Keratinocyte (primary cell): ENCODE measurements around the gene TENT4A. TPM values are rescaled to one million over a fixed set of nuclear protein-coding genes. Genes with fewer than 3 reads are reported as not detected.

Experiments
- DNase-seq: peaks from one replicate; pipeline ENCODE4 v3.0.0-alpha.2; 2011; ENCODE audit warnings: low read depth, missing footprints, low spot score
- FAIRE-seq: peaks from 2 replicates; lab custom pipeline; 2011; peaks lifted over from hg19 to GRCh38; lab: Jason Lieb, UNC
- H2AFZ ChIP-seq: 2 replicates; pipeline ENCODE4 v1.6.0; 2012; ENCODE audit warnings: low read length, control low read depth, inconsistent platforms; ENCODE audit not compliant: control insufficient read depth
- H3K27ac ChIP-seq: 2 replicates; pipeline ENCODE4 v1.5.1; 2011; ENCODE audit warnings: low read length; ENCODE audit not compliant: control insufficient read depth, insufficient read depth
- H3K27me3 ChIP-seq: 3 replicates; pipeline ENCODE4 v1.6.0; 2011; ENCODE audit warnings: low read length; ENCODE audit not compliant: control insufficient read depth, insufficient read depth; ENCODE audit errors: extremely low read depth
- H3K36me3 ChIP-seq, 2 experiments: 2 replicates in 1 of 2; 3 replicates in 1 of 2; pipeline ENCODE4 v1.5.1; 2011; ENCODE audit warnings: low read length in 2 of 2, mild to moderate bottlenecking in 1 of 2; ENCODE audit not compliant: control insufficient read depth in 2 of 2, insufficient read depth in 2 of 2; ENCODE audit errors: extremely low read depth in 1 of 2
- H3K4me1 ChIP-seq: 3 replicates; pipeline ENCODE4 v1.5.1; 2011; ENCODE audit warnings: low read length; ENCODE audit not compliant: control insufficient read depth, insufficient read depth; ENCODE audit errors: extremely low read depth
- H3K4me2 ChIP-seq: 3 replicates; pipeline ENCODE4 v1.6.0; 2011; ENCODE audit warnings: low read depth, low read length; ENCODE audit not compliant: control insufficient read depth, insufficient read depth; ENCODE audit errors: extremely low read depth
- H3K4me3 ChIP-seq, 3 experiments: fragments of 200-600 bp in 1 of 3; sonication (generic) in 1 of 3; 2 replicates in 2 of 3; 3 replicates in 1 of 3; pipeline ENCODE4 v1.5.1; 2011 to 2016; ENCODE audit warnings: low read length in 3 of 3, mild to moderate bottlenecking in 3 of 3, control low read depth in 2 of 3, inconsistent platforms in 1 of 3, low read depth in 1 of 3, mixed read lengths in 1 of 3, mixed run types in 1 of 3, moderate library complexity in 1 of 3; ENCODE audit not compliant: control insufficient read depth in 2 of 3, insufficient read depth in 2 of 3; ENCODE audit errors: extremely low read depth in 1 of 3
- H3K79me2 ChIP-seq: 2 replicates; pipeline ENCODE4 v1.6.0; 2012; ENCODE audit warnings: low read length; ENCODE audit not compliant: control insufficient read depth, insufficient read depth
- H3K9ac ChIP-seq: 3 replicates; pipeline ENCODE4 v1.6.0; 2011; ENCODE audit warnings: low read length; ENCODE audit not compliant: control insufficient read depth, insufficient read depth; ENCODE audit errors: extremely low read depth
- H3K9me1 ChIP-seq: 3 replicates; pipeline ENCODE4 v1.6.0; 2011; ENCODE audit warnings: low read length; ENCODE audit not compliant: control insufficient read depth, insufficient read depth; ENCODE audit errors: extremely low read depth
- H3K9me3 ChIP-seq: 2 replicates; pipeline ENCODE4 v1.5.1; 2012; ENCODE audit warnings: low read depth, low read length; ENCODE audit not compliant: control insufficient read depth
- H4K20me1 ChIP-seq: 3 replicates; pipeline ENCODE4 v1.6.0; 2011; ENCODE audit warnings: low read length; ENCODE audit not compliant: control insufficient read depth, insufficient read depth; ENCODE audit errors: extremely low read depth
- CTCF ChIP-seq, 3 experiments: IDR thresholded peaks in 1 of 3; conservative IDR thresholded peaks in 1 of 3; optimal IDR thresholded peaks in 1 of 3; 2 replicates in 2 of 3; 3 replicates in 1 of 3; pipeline versions ENCODE3 to v1.5.1; 2011; ENCODE audit warnings: low read length in 3 of 3, mild to moderate bottlenecking in 3 of 3, moderate library complexity in 2 of 3, control low read depth in 1 of 3, inconsistent platforms in 1 of 3; ENCODE audit not compliant: insufficient read depth in 2 of 3; ENCODE audit errors: extremely low read depth in 1 of 3
- EZH2 ChIP-seq: IDR thresholded peaks from one replicate; pipeline ENCODE4 v1.6.1; 2012; ENCODE audit warnings: inconsistent platforms, mild to moderate bottlenecking, low read length, moderate library complexity
- dilution Hi-C: fragments of 300-500 bp; cut with MboI; formaldehyde crosslinking; loops from one replicate; pipeline ENCODE4 v1.7.0; 2020; ENCODE audit warnings: low sequenced_read_pairs; ENCODE audit not compliant: extremely low pct_ligation_motif_present
- polyA plus RNA-seq, 5 experiments: library from polyadenylated mRNA; depleted of rRNA in 3 of 5; stranded (reverse) in 3 of 5; stranded (forward) in 1 of 5; unstranded in 1 of 5; fragments of >200 nt; gene quantifications; 1 replicate in 1 of 5; 2 replicates in 3 of 5; 3 replicates in 1 of 5; pipeline versions ENCODE4 v1.2.1 to v1.2.3, GENCODE V29; 2011 to 2012; ENCODE audit warnings: missing spikeins in 2 of 5, low read depth in 1 of 5, low replicate concordance in 1 of 5

TENT4A gene
- polyA plus RNA-seq, 1 donor (not counting 4 experiments of a cell fraction or from before 2014, with no cell fraction given): 5.9 TPM

GRCh38 chr5:6708814-6709213 lies 4.4 kb upstream of the TENT4A start:
- H3K9me3 ChIP-seq: no peaks in the 10 kb centered on the region
- H3K27ac ChIP-seq: no peak overlapping the region
- H3K36me3 ChIP-seq: no peaks in the 10 kb centered on the region
- H3K4me2 ChIP-seq: no peak overlapping the region
- no peaks in the 10 kb centered on the region for H4K20me1 ChIP-seq
- H3K4me1 ChIP-seq: peaks cover 33% of the 10 kb centered on the region
- H3K79me2 ChIP-seq: no peaks in the 10 kb centered on the region
- H3K9ac ChIP-seq: no peak overlapping the region
- no peak for FAIRE-seq
- H3K9me1 ChIP-seq: no peaks in the 10 kb centered on the region
- no peak for DNase-seq
- H3K4me3 ChIP-seq: no peak overlapping the region
- no peak overlapping the region for H2AFZ ChIP-seq
- TF ChIP-seq CTCF (optimal IDR thresholded peaks at IDR 0.05 in 1 of 3, IDR thresholded peaks at IDR 0.05 in 1 of 3, conservative IDR thresholded peaks at IDR 0.05 in 1 of 3; ENCODE audit: extremely low read depth in 1 of 3, insufficient read depth in 2 of 3, low read length in 3 of 3) (no peak), EZH2 (no peak)
- no peaks in the 10 kb centered on the region for H3K27me3 ChIP-seq
- dilution Hi-C loops: no loop called here

- no peaks in the 10 kb centered on the region for H4K20me1 ChIP-seq
- no peak overlapping the region for H3K4me3 ChIP-seq
- no peak overlapping the region for H3K4me2 ChIP-seq
- no peak for DNase-seq
- dilution Hi-C loops: no loop called here
- peaks cover 10% of the 10 kb centered on the region for H3K79me2 ChIP-seq
- H2AFZ ChIP-seq: no peak overlapping the region
- H3K9me3 ChIP-seq: no peaks in the 10 kb centered on the region
- H3K9me1 ChIP-seq: no peaks in the 10 kb centered on the region
- H3K27me3 ChIP-seq: no peaks in the 10 kb centered on the region
- no peaks in the 10 kb centered on the region for H3K36me3 ChIP-seq
- no peak overlapping the region for H3K9ac ChIP-seq
- H3K4me1 ChIP-seq: peaks cover 21% of the 10 kb centered on the region
- TF ChIP-seq EZH2 (no peak), CTCF (optimal IDR thresholded peaks at IDR 0.05 in 1 of 3, IDR thresholded peaks at IDR 0.05 in 1 of 3, conservative IDR thresholded peaks at IDR 0.05 in 1 of 3; ENCODE audit: extremely low read depth in 1 of 3, insufficient read depth in 2 of 3, low read length in 3 of 3) (no peak)
- FAIRE-seq: no peak
- H3K27ac ChIP-seq: no peak overlapping the region
Measured at GRCh38 chr5:6710070-6710469, 3.2 kb upstream of the TENT4A start.
